Measurements from ENCODE around the gene DNMT3A. TPM values are rescaled to one million over a fixed set of nuclear protein-coding genes. Genes with fewer than 3 reads are reported as not detected.

DNMT3A gene
- total RNA-seq, 1 donor from 2014 or later: 35.6 TPM

GRCh38 chr2:25361261-25362048, 19.7 kb upstream of the DNMT3A start:
- Histone ChIP-seq H3K9me3 (no peaks in the 10 kb centered on the region), H3K4me3 (peak overlapping the region; percentile 47), H3K27ac (peak overlapping the region; percentile 69), H3K27me3 (ENCODE audit: low read depth) (no peaks in the 10 kb centered on the region), H3K36me3 (no peaks in the 10 kb centered on the region), H3K4me1 (peaks cover 15% of the 10 kb centered on the region)
- TF ChIP-seq, protein P1, sequence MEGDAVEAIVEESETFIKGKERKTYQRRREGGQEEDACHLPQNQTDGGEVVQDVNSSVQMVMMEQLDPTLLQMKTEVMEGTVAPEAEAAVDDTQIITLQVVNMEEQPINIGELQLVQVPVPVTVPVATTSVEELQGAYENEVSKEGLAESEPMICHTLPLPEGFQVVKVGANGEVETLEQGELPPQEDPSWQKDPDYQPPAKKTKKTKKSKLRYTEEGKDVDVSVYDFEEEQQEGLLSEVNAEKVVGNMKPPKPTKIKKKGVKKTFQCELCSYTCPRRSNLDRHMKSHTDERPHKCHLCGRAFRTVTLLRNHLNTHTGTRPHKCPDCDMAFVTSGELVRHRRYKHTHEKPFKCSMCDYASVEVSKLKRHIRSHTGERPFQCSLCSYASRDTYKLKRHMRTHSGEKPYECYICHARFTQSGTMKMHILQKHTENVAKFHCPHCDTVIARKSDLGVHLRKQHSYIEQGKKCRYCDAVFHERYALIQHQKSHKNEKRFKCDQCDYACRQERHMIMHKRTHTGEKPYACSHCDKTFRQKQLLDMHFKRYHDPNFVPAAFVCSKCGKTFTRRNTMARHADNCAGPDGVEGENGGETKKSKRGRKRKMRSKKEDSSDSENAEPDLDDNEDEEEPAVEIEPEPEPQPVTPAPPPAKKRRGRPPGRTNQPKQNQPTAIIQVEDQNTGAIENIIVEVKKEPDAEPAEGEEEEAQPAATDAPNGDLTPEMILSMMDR (IDR thresholded peaks at IDR 0.05): no peak
- ATAC-seq (no peak), DNase-seq (no peak)
- intact Hi-C loops (cut with DNase I): no loop called here

DNA sequence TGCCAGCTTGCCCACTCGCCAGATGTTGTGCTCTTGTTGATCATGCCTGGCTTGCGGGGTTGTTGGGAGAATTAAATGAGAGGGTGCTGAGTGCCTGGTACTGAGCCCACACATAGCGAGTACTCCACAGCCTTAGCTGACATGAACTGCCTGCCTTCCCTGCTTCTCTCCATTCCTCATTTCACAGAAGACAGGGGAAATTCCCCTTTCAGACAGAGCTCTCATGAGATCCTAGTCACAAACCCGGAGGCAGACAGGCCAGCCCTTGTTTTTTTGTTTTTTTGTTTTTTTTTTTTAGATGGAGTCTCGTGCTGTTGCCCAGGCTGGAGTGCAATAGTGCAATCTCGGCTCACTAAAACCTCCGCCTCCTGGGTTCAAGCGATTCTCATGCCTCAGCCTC, 17.1 kb upstream of the DNMT3A start:
- DNase-seq (no peak), ATAC-seq (no peak)
- Histone ChIP-seq H3K27me3 (ENCODE audit: low read depth) (no peaks in the 10 kb centered on the region), H3K4me3 (no peak overlapping the region), H3K27ac (no peak overlapping the region), H3K4me1 (peaks cover 15% of the 10 kb centered on the region), H3K9me3 (no peaks in the 10 kb centered on the region), H3K36me3 (no peaks in the 10 kb centered on the region)
- TF ChIP-seq, protein P1 (IDR thresholded peaks at IDR 0.05): no peak
- intact Hi-C loops (cut with DNase I): no loop called here

GRCh38 chr2:25358249-25358815, 16.6 kb upstream of the DNMT3A start:
- Histone ChIP-seq H3K27me3 (ENCODE audit: low read depth) (no peaks in the 10 kb centered on the region), H3K36me3 (no peaks in the 10 kb centered on the region), H3K4me3 (no peak overlapping the region), H3K27ac (no peak overlapping the region), H3K9me3 (no peaks in the 10 kb centered on the region), H3K4me1 (peaks cover 15% of the 10 kb centered on the region)
- DNase-seq (no peak), ATAC-seq (no peak)
- TF ChIP-seq, protein P1 (IDR thresholded peaks at IDR 0.05): no peak
- intact Hi-C loops (cut with DNase I): no loop called here

GRCh38 chr2:25356088-25356487, 14.4 kb upstream of the DNMT3A start:
- Histone ChIP-seq H3K36me3 (no peaks in the 10 kb centered on the region), H3K4me1 (no peaks in the 10 kb centered on the region), H3K27ac (no peak overlapping the region), H3K4me3 (no peak overlapping the region), H3K9me3 (no peaks in the 10 kb centered on the region), H3K27me3 (ENCODE audit: low read depth) (no peaks in the 10 kb centered on the region)
- intact Hi-C loops (cut with DNase I): no loop called here
- no peak for ATAC-seq
- TF ChIP-seq, protein P1 (IDR thresholded peaks at IDR 0.05): no peak
- no peak for DNase-seq

- Histone ChIP-seq H3K36me3 (no peaks in the 10 kb centered on the region), H3K27ac (no peak overlapping the region), H3K9me3 (no peaks in the 10 kb centered on the region), H3K27me3 (ENCODE audit: low read depth) (no peaks in the 10 kb centered on the region), H3K4me3 (no peak overlapping the region), H3K4me1 (no peaks in the 10 kb centered on the region)
- intact Hi-C loops (cut with DNase I): no loop called here
- ATAC-seq (no peak), DNase-seq (peak; percentile 15)
- TF ChIP-seq, protein P1 (IDR thresholded peaks at IDR 0.05): no peak
These were observed 13.5 kb upstream of the DNMT3A start for GRCh38 chr2:25355270-25355669.

Data from lower lobe of right lung (tissue), 2 donors.